GM21825 (cell line): Measurements from ENCODE around the gene GPRC5B.
A peak's percentile ranks its signal among the peaks of the same experiment; 100 is the strongest.

ENCODE experiments used
- ATAC-seq: cut with Tn5 transposase; IDR thresholded peaks from one replicate; pipeline ENCODE4 v1.9.1; 2021; ENCODE audit warnings: mild to moderate bottlenecking, moderate library complexity; ENCODE audit not compliant: unreplicated experiment

The GPRC5B gene

DNA sequence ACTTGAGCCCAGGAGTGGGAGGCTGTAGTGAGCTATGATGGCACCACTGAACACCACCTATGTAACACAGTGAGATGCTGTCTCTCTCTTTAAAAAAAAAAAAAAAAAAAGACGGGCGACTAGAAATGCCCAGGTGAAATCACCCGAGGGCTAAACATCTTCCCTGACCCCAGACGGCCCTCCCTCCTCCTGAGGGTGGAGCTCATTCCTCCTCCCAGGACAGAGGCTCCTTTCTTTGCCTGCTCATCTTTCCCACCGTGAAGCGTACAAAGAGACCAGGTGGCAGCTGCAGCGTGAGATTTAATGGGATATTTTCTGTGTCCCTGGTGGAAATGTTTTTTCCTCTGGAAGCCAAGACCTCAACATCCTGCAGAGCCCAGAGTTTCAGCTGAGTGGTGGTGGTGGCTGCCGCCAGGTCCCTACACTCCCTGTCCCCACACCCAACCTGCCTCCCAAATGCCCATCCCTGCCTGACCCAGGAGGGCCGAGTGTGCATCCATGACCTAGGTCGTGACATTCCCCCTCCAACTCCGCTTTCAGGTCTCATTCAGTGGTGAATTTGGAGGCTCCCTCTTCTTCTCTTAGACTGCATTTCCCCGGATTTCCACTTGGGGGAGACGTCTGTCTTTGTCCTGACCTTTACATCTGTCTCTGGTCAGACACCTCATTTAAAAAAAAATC lies 14.4 kb upstream of the GPRC5B start:
- no peak for ATAC-seq

- no peak for ATAC-seq
Measured at GRCh38 chr16:19898166-19898565, 13.5 kb upstream of the GPRC5B start.

GRCh38 chr16:19896951-19897350 lies 12.3 kb upstream of the GPRC5B start:
- no peak for ATAC-seq

- no peak for ATAC-seq
Measured at GRCh38 chr16:19894586-19894985, 9.9 kb upstream of the GPRC5B start.

GRCh38 chr16:19892902-19893301 lies 8.3 kb upstream of the GPRC5B start:
- ATAC-seq = no peak

DNA sequence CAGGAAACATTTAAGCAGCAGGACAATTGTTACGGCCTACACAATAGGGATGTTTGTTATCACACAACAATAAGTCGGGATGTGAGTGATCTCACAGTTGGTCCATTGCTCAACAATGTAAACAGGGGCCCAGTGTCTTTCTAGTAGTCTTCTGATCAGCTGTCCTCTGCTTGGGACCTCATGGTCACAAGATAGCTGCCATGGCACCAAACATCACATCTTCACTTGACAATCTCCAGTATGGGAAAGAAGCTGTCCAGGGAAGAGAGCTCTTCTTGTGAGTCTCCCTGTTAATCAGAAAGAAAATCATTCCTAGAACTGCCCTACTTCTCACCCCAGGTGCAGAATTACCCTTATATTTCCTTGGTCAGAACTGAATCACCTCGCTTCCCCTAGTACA lies 6.3 kb upstream of the GPRC5B start:
- ATAC-seq = no peak

GRCh38 chr16:19888834-19889233 lies 4.2 kb upstream of the GPRC5B start:
- no peak for ATAC-seq

DNA sequence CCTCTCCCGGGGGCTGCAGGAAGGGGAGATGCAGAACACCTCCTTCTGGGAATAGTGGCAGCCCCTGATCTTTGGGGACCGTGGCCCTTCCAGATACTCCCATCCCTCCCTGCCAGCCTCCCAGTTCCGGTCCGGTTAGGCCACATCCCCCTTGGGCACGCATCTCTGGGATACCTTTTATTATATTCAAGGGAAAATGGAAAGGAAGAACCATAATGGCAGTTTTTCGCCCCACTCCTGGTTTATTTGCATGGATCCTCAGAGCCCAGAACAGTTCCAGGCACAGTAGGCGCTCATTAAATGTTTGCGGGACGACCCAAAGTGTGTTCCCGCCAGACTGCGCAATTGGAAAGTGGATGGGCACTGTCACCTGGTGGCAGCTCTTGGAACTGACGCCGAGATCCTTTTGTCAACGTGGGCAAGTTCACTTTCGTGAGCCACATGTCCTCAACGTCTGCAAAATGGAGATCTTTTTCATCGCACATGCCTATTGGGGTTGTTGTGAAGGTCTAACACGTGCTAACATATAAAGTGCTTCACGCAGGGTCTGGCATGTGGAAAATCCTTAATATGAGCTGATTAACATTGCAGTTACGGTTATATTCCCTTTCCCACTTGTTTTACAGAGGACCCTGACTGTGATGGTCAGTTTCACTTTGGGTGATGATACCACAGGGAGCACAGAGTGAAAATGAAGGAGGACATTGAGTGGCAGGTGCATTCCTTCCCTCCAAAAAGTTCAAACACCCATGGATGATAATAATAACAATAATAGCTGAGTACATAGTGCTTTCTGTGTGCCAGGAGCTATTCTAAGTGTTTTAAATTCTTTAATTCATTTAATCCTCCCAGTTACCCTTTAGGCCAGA lies 1.7 kb upstream of the GPRC5B start:
- peak; percentile 50 for ATAC-seq

DNA sequence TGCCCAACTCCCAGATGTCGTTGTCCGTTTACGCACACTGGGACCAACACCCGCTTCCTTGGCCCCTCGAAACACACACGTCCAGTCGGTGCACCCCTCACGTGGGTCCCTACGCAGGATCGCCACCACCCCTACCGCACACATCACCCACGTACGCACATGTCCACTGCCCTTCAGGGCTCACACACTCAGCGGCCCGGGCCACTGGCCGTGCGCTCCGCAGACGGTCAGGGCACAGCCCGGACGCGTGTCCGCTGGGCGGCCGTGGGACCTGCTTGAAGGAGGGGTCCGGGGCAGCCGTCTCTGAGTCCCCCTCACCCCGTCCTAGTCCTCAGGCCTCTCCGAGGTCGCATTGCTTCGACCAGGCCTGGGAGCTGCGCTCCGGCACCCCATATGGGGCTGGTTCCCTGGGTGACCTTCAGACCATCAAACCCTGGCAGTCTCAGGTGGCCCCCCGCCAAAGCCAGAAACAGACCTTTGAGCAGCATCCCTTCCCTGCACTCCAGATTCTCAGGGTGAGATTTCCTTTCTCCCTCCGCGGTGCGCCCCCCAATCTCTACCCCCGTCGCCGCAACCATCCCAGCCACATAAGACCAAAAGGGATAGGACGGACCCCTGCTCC lies 914 bp upstream of the GPRC5B start:
- no peak for ATAC-seq

DNA sequence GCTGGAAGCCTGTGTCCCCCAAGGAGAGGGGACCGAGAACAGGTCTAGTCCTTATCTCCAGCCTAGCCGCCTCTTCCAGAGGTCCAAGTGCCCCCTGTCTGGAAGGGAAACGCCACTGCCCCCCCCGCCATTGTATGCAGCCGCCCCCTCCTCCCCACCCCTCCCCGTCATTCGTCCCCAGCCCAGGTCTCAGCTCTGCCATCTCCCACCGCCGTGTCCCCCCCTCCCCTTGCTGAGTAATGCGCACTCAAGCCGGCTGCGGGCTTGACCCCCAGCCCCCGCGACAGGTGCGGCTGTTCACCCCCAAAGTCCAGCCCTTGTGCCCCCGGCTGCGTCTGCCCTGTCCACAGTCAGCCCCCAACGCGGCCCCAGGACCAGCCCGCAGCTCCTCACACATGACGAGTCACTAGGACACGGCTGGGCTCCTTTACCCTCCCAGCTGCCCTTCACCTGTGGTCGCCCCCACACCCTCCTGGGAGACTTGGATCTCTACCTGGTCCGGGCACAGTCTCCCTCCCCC lies 622 bp downstream of the GPRC5B start:
- no peak for ATAC-seq

DNA sequence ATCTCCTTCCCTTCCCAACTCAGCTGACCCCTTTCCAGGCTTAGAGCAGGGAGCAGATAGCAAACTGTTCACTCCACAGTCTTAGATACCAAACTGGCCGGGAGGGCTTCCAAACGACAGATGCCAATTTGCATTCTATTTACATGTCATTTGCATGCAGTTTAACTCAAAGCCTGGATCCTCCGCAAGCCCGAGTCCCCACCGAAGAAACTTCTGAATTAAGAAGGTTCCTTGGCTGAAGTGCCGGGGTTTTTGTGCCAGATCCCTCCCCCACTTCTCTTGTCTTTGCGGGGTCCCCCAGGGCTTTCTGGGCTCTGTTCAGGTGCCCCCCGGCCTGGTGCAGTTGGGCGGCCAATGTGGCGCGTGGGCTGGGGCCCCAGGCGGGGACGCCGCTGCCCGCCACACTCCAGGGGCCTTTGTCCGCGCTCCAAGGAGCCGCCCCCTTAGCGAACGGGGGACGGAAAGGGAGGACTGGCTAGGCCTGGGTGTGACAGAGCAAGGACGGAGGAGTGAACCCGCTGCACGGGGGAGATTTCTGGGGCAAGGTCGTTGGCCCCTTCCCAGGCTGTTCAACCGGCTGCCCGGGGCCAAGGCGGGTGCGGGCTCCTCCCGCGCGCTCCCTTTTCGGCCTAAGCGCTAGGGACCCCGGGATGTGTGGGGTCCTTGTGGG lies 1.2 kb downstream of the GPRC5B start:
- no peak for ATAC-seq

GRCh38 chr16:19882646-19883045 lies 2.0 kb downstream of the GPRC5B start:
- no peak for ATAC-seq

- no peak for ATAC-seq
Measured at GRCh38 chr16:19882186-19882585, 2.5 kb downstream of the GPRC5B start.

DNA sequence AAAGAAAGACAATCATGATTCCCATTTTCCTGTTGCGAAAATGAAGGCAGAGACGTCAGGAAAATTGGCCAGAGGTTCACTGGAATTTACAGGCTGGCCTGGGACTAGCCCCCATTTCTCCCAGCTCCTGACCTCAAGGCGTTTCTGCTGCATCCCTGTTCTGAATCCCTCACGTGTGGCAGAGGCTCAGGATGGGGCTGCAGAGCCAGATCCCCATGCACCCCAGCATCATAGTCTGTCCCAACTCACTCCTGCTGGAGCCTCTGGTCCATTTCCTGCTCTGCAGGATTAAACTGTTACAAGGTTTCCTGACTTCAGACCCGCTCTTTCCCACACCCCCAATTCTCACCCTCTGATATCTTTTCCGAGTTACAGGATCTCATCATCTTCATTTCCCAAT lies 2.9 kb downstream of the GPRC5B start:
- ATAC-seq = no peak

DNA sequence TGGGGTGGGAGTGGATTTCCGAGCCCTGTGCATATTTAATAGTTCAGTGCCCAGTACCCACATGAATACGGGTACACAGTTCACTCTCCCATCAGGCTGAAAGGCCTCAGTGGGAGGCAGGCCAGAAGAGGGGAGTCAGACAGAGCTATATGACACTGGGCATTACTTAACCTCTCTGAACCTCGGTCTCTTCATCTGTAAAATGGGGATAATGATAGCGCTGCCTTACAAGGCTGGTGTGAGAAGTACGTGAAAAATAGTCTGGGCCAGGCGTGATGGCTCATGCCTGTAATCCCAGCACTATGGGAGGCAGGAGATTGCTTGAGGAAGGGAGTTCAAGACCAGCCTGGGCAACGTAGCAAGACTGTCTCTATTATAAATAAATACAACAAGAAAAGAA lies 3.6 kb downstream of the GPRC5B start:
- no peak for ATAC-seq

- ATAC-seq = no peak
Measured at GRCh38 chr16:19879241-19879792, 5.3 kb downstream of the GPRC5B start.

DNA sequence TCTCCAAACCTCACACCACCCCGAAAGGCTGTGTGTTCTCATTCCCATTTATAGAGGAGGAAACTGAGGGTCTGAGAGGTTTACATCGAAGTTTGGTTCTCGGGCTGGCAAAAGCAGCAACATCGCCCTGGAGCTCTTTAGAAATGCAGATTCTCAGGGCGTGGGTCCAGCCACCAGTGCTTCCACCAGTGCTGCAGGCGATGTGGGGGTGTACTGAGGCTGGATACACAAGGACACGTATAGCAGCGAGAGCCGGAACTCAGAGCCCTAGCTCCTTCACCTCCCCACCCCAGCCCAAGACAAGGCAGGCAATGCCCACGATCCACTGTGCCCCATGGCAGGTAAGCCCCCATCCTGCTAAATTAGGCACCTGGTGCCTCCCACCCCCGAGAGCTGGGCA lies 5.9 kb downstream of the GPRC5B start:
- no peak for ATAC-seq

GRCh38 chr16:19876501-19877059 lies 8.1 kb downstream of the GPRC5B start:
- no peak for ATAC-seq

DNA sequence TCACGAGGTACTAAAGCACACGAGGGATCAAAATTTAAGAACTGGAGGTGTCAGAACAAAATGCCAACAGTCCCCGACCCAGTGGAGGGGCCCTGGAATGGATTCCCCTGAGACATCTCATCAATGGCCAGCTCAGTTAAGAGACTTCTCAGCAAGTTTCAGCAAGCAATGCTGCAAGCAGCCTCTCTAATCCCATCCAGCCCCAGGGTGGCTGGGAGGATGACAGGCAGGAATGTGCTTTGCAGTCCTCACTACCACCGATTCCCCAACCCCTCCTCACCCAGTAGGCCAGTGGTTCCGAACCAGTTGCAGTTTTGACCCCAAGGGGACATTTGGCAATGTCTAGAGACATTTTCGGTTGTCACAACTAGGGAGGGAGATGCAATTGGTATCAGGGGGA lies 8.7 kb downstream of the GPRC5B start:
- ATAC-seq = no peak

DNA sequence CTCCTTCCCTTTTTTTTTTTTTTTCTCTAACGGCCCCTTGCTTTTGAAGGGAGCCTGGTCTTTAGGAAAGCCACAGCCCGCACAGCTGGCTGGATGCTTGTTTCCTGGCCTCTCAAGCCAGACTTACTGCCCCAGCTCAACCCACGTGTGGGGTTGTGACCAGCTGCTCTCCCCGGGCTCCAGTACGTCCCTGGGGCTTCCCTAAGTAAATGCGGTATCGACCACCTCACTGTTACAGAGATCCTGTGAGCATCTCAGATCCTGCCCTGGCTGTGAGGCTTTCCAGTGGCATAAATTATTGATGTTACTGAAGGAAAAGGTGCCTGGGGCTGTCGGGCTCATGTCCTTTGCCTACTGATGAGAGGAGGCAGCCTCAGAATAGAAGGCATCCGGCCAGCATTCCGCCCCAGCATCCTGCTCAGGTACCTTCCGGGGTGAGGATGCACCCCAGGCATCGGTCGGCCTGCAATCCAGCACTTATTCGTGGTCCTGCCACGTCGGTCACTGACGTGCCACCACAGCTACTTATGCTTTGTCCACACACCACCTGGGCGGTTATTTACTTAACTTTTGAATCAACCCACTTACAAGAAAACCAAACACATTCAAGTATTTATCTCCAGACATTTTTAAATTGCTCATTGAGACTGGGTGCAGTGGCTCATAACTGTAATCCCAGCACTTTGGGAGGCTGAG lies 9.6 kb downstream of the GPRC5B start:
- ATAC-seq = no peak
